LNCAP (cell line): Measurements from ENCODE around the gene SYNJ2.

Source experiments
- TF ChIP-seq, protein P1 (sequence below): fragments of 450-650 bp; IDR thresholded peaks from 2 replicates; pipeline ENCODE4 v1.5.1; 2017; ENCODE audit warnings: mild to moderate bottlenecking

The SYNJ2 gene

GRCh38 chr6:157975456-157975855 lies 6.2 kb upstream of the SYNJ2 start:
- TF ChIP-seq, protein P1, sequence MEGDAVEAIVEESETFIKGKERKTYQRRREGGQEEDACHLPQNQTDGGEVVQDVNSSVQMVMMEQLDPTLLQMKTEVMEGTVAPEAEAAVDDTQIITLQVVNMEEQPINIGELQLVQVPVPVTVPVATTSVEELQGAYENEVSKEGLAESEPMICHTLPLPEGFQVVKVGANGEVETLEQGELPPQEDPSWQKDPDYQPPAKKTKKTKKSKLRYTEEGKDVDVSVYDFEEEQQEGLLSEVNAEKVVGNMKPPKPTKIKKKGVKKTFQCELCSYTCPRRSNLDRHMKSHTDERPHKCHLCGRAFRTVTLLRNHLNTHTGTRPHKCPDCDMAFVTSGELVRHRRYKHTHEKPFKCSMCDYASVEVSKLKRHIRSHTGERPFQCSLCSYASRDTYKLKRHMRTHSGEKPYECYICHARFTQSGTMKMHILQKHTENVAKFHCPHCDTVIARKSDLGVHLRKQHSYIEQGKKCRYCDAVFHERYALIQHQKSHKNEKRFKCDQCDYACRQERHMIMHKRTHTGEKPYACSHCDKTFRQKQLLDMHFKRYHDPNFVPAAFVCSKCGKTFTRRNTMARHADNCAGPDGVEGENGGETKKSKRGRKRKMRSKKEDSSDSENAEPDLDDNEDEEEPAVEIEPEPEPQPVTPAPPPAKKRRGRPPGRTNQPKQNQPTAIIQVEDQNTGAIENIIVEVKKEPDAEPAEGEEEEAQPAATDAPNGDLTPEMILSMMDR, result no peak

DNA sequence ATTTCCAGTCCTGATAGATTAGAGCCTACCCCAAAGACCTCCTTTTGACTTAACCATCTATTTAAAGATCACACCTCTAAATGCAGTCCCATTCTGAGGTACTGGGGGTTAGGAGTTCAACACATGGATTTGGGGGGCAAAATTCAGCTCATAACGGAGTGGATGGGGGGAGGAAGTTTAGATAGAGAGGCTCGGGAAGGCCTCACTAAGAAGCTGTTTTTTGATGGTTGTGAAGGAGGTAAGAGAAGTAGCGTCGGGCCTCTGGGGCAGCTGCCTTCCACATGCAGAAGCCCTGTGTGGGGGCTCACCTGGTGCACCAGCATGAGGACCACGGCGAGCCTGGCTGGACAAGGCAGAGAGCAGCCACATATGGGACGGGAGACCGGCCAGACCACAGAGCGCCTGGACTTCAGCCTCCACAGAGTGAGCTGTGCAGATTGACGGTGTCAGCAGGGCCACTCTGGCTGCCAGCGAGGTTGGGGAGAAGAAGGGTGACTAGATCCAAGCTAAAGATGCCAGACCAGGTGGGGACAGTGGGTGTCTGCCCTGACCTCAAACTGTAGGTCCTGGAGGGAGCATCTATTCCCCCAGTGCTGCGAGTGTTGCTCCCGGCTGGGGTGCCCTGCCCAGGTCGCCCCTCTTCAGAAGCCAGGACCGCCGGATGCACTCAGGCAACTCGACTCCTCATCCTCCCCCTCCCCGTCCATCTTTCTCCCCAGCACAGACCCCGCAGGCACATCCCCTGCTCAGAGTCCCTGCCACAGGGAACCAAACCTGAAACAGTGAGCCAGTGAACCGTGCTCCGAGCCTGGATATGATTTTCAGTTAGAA lies 5.1 kb upstream of the SYNJ2 start:
- TF ChIP-seq, protein P1, result no peak

- TF ChIP-seq, protein P1, result no peak
These were observed 4.4 kb upstream of the SYNJ2 start for GRCh38 chr6:157977176-157977804.

DNA sequence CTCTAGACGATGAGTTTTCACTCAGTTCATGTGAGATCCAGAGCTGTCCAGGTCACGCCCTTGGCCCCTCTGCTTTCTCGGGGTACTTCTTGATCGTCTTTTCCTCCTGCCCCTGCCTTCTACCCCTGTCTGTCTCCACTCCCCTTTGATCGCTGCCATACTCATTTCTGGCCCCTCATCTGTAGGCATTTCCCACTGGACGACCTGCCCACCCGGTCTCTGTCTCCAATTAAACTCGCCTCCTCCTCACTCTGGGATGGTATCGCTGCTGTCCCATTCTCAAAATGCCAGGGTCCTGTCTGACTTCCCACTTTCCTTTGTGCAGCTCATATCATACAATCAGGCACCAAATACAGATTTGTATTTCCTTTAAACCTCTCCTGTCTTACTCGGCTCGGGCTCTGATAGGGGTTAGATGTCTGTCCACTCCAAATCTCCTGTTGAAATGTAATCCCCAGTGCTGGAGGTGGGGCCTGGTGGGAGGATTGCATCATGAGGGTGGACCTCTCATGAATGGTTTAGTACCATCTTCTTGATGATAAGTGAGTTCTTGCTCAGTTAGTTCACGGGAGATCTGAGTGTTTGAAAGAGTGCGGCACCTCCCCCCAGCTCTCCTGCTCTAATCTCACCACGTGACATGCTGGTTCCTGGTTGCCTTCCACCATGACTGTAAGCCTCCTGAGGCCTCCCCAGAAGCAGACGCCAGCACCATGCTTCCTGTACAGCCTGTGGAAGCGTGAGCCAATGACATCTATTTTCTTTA lies 3.5 kb upstream of the SYNJ2 start:
- TF ChIP-seq, protein P1, result no peak

- TF ChIP-seq, protein P1, result no peak
These were observed 1.2 kb upstream of the SYNJ2 start for GRCh38 chr6:157980288-157981131.

DNA sequence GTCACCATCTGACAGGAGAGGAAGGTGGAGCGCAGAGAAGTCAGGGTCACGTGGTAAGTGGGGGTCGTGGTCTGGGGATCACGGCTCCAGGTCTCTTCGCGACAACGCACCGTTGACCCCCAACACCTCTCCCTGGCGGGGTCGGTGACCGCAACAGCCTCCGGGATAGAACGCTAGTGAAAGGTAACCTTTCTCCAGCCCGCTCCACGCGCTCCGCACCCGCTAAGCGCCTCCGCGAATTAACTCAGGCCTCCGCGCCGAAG lies 600 bp upstream of the SYNJ2 start:
- TF ChIP-seq, protein P1, result no peak

DNA sequence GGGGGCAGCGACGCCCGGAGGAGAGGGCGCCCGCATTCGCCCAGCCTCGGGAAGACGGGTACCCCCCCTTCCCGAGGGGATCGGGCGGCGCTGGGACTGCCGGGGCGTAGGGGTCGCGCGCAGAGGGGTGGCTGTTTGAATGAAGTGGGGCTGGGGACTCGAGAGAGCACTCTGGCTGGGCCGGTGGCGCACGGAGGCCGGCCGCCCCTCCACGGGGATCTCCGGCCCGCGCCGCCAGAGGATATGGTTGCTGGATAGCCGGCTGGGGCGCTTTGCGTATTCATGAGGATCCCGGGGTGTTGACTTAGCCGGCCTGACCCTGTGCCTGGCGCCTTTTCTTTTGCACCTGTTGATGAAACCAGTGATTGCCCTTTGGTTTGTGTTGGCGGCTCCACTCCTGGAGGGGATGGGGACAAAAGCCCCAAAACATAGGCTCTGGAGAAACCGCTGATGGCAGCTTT lies 469 bp downstream of the SYNJ2 start:
- TF ChIP-seq, protein P1, result no peak
